Prostate gland (tissue), 2 donors: ENCODE measurements around the gene SEMG2. TPM values are rescaled to one million over a fixed set of nuclear protein-coding genes. Genes with fewer than 3 reads are reported as not detected.

Source experiments
- DNase-seq: peaks from one replicate; pipeline ENCODE4 v3.0.0-alpha.2; 2019; ENCODE audit warnings: low spot score
- H3K27ac ChIP-seq, 2 donors: fragments of 200-600 bp; sonication (generic); 2 replicates each; pipeline ENCODE4 v1.5.1; 2017 to 2019
- H3K27me3 ChIP-seq: fragments of 200-600 bp; sonication (generic); replicated peaks from 2 replicates; pipeline ENCODE4 v1.5.1; 2019; ENCODE audit not compliant: insufficient read depth
- H3K36me3 ChIP-seq, 2 donors: fragments of 200-600 bp; sonication (generic); 1 replicate in 1 of 2; 2 replicates in 1 of 2; pipeline versions ENCODE4 v1.5.1 to v1.8.1; 2017 to 2019
- H3K4me1 ChIP-seq: fragments of 200-600 bp; sonication (generic); replicated peaks from 2 replicates; pipeline ENCODE4 v1.5.1; 2019
- H3K4me3 ChIP-seq, 2 donors: fragments of 200-600 bp; sonication (generic); 2 replicates each; pipeline ENCODE4 v1.5.1; 2017 to 2019
- H3K9me3 ChIP-seq: fragments of 200-600 bp; sonication (generic); 2 replicates; pipeline ENCODE4 v1.5.1; 2017
- CTCF ChIP-seq, 4 experiments: fragments of 200-600 bp in 2 of 4; fragments of 450-650 bp in 2 of 4; sonication (generic) in 2 of 4; IDR thresholded peaks; 1 replicate in 3 of 4; 2 replicates in 1 of 4; pipeline ENCODE4 v1.5.1; 2016 to 2019; ENCODE audit warnings: antibody characterized with exemption in 4 of 4, mild to moderate bottlenecking in 2 of 4, moderate library complexity in 2 of 4
- POLR2A ChIP-seq: fragments of 450-650 bp; IDR thresholded peaks from one replicate; pipeline ENCODE4 v1.6.1; 2016; ENCODE audit warnings: antibody characterized with exemption, mild to moderate bottlenecking
- POLR2AphosphoS5 ChIP-seq: sonication (generic); formaldehyde crosslinking; IDR thresholded peaks from one replicate; pipeline ENCODE4 v1.6.1; 2017; ENCODE audit warnings: antibody characterized with exemption
- WGBS: methylation state at CpG from one replicate; pipeline ENCODE4 v1.1.5; 2018; 5-methylcytosine and 5-hydroxymethylcytosine counted together
- intact Hi-C: fragments of 100-400 bp; cut with DNase I; formaldehyde crosslinking; loops from one replicate; pipeline ENCODE4 v1.14.2; 2022
- total RNA-seq, 2 donors: library from RNA; depleted of rRNA; stranded (reverse); fragments of >200 nt; gene quantifications; one replicate each; pipeline ENCODE4 v1.1.0, GENCODE V29; 2016

The SEMG2 gene
- total RNA-seq, 2 donors from 2014 or later: 0.18 to 70.5 TPM

- no peak for TF ChIP-seq CTCF (IDR thresholded peaks at IDR 0.05)
- peak; percentile 73 for TF ChIP-seq POLR2AphosphoS5
- TF ChIP-seq POLR2A: peak; percentile 42
- no peaks in the 10 kb centered on the region for H3K9me3 ChIP-seq
- WGBS: 37% methylated on average over 7 of the region's 7 CpGs
- H3K4me3 ChIP-seq: no peak within 1 kb of the TSS
- intact Hi-C loops: no loop called here
- no peaks in the 10 kb centered on the region for H3K36me3 ChIP-seq
- peak within 1 kb of the TSS; percentile 30 to 55 for H3K27ac ChIP-seq
- H3K27me3 ChIP-seq: no peaks in the 10 kb centered on the region
- H3K4me1 ChIP-seq: no peaks in the 10 kb centered on the region
- DNase-seq: peak; percentile 82
Measured at GRCh38 chr20:45254383-45255262, 33.5 kb downstream of the SEMG2 start, which contains the start of gene SLPI. Gene SLPI (minus strand): TSS chr20:45254564. CDS start chr20:45254543, 21 bp downstream.

DNA sequence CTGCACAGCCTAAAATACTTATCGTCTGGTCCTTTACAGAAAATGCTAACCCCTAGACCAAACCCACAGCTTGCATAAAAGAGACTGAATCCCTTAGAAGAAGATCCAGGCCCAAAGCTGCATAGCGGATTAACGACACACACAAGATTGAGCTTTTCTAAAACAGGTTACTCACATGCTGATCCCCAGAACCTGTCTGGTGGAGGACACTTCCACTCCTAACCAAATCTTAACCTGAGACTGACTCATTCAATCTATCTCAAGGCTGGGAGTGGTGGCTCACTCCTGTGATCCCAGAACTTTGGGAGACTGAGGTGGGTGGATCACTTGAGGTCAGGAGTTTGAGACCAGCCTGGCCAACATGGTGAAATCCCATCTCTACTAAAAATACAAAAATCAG lies 36.0 kb downstream of the SEMG2 start:
- DNase-seq: no peak

DNA sequence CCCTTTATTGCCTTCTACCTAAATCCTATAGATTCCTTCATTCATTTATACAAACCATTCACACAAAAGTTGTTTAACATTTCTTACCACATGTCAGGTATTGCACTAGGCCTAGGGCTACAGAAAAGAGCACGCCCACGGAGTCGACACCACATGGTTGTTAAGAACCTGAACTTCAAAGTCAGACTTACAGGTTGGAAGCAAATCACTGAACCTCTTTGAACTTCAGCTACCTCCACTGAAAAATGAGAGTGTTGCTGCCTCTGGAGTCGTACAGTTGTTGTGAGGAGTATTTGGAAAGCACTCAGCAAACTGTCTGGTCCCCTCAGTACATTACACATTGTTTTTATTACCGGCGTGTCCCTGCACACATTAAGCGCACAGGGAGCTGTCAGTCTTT lies 36.5 kb downstream of the SEMG2 start:
- TF ChIP-seq CTCF (IDR thresholded peaks at IDR 0.05) (no peak), POLR2AphosphoS5 (no peak), POLR2A (no peak)
- Histone ChIP-seq H3K27ac (no peak overlapping the region), H3K4me1 (no peaks in the 10 kb centered on the region), H3K4me3 (no peak overlapping the region), H3K9me3 (no peaks in the 10 kb centered on the region), H3K27me3 (no peaks in the 10 kb centered on the region), H3K36me3 (no peaks in the 10 kb centered on the region)
- 59% methylated on average over 7 of the region's 7 CpGs for WGBS
- intact Hi-C loops: no loop called here
- DNase-seq: no peak

More for the DNA sequence above, 36.0 kb downstream of the SEMG2 start:
- intact Hi-C loops: no loop called here
- Histone ChIP-seq H3K27ac (no peak overlapping the region), H3K27me3 (no peaks in the 10 kb centered on the region), H3K4me1 (no peaks in the 10 kb centered on the region), H3K36me3 (no peaks in the 10 kb centered on the region), H3K9me3 (no peaks in the 10 kb centered on the region), H3K4me3 (no peak overlapping the region)
- 93% methylated on average over 3 of the region's 3 CpGs for WGBS
- no peak for TF ChIP-seq POLR2A

GRCh38 chr20:45258259-45258658 lies 37.1 kb downstream of the SEMG2 start:
- H3K4me3 ChIP-seq: no peak overlapping the region
- WGBS: 91% methylated on average over 3 of the region's 3 CpGs
- H3K9me3 ChIP-seq: no peaks in the 10 kb centered on the region
- no peaks in the 10 kb centered on the region for H3K27me3 ChIP-seq
- intact Hi-C loops: no loop called here
- DNase-seq: no peak
- TF ChIP-seq CTCF (IDR thresholded peaks at IDR 0.05): no peak
- no peak for TF ChIP-seq POLR2AphosphoS5
- TF ChIP-seq POLR2A: no peak
- no peak overlapping the region for H3K27ac ChIP-seq
- H3K36me3 ChIP-seq: no peaks in the 10 kb centered on the region
- no peaks in the 10 kb centered on the region for H3K4me1 ChIP-seq

GRCh38 chr20:45258664-45259063 lies 37.5 kb downstream of the SEMG2 start:
- WGBS: 49% methylated on average over 2 of the region's 2 CpGs
- Histone ChIP-seq H3K27me3 (no peaks in the 10 kb centered on the region), H3K4me3 (no peak overlapping the region), H3K9me3 (no peaks in the 10 kb centered on the region), H3K36me3 (no peaks in the 10 kb centered on the region), H3K27ac (no peak overlapping the region), H3K4me1 (no peaks in the 10 kb centered on the region)
- intact Hi-C loops: no loop called here
- TF ChIP-seq POLR2A (no peak), POLR2AphosphoS5 (no peak), CTCF (IDR thresholded peaks at IDR 0.05) (no peak)
- DNase-seq: no peak
